GM12892 (cell line): ENCODE data around the gene STK38L.
A peak's percentile ranks its signal among the peaks of the same experiment; 100 is the strongest.

Source experiments
- DNase-seq: peaks from one replicate; pipeline ENCODE4 v3.0.0; 2011; ENCODE audit not compliant: insufficient read length
- FAIRE-seq: peaks from 2 replicates; lab custom pipeline; 2011; peaks lifted over from hg19 to GRCh38; lab: Jason Lieb, UNC
- POLR2A ChIP-seq: IDR thresholded peaks from 2 replicates; pipeline ENCODE4 v1.6.1; 2011; ENCODE audit warnings: low read depth, low read length, control low read depth
- POLR2AphosphoS5 ChIP-seq: IDR thresholded peaks from 2 replicates; pipeline ENCODE4 v1.6.1; 2011; ENCODE audit warnings: low read depth, low read length, control low read depth
- TAF1 ChIP-seq: IDR thresholded peaks from 2 replicates; pipeline ENCODE4 v1.6.1; 2011; ENCODE audit warnings: low read depth, mild to moderate bottlenecking, control low read depth, low read length, borderline replicate concordance

STK38L gene

DNA sequence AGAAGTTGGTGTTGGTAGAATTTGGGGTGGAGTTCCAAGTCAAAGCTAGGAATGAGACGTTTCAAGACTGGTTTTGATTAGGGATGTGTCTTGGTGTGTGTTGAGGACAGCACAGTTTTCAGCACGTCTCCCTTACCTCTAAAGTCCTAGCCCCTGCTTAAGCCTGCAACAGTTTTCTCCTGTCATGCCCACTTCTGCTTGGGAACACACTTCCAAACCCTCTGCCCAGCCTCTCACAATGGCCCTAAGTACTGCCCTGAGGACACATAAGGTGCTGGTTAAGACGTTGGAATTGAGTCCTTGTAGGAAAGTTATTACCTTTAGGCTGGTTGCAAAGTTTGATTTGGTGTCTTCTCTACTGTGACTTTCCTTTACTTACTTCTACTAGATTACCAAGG lies 87.8 kb downstream of the STK38L start:
- FAIRE-seq (peak; percentile 87), DNase-seq (no peak)
- TF ChIP-seq POLR2AphosphoS5 = no peak
- no peak for TF ChIP-seq TAF1
- TF ChIP-seq POLR2A = no peak

DNA sequence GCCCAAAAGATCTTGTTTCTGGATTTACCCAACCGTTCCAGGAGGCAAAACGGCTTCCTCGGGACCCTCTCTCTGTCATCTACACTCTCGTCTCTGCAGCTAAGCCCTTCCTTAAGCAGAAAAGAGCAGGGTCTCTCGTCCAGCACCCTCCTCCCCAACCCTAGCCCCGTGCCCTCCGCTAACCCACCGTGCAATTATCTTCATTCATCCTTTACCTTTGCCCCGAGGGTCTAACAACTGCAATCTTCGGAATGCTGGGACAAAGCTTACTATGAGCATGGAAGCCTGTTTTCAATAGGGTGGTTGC lies 88.3 kb downstream of the STK38L start:
- TF ChIP-seq POLR2AphosphoS5 (peak; percentile 5; the same call in 1 of the 2 replicates), POLR2A (no peak), TAF1 (no peak)
- no peak for DNase-seq
- FAIRE-seq = no peak

DNA sequence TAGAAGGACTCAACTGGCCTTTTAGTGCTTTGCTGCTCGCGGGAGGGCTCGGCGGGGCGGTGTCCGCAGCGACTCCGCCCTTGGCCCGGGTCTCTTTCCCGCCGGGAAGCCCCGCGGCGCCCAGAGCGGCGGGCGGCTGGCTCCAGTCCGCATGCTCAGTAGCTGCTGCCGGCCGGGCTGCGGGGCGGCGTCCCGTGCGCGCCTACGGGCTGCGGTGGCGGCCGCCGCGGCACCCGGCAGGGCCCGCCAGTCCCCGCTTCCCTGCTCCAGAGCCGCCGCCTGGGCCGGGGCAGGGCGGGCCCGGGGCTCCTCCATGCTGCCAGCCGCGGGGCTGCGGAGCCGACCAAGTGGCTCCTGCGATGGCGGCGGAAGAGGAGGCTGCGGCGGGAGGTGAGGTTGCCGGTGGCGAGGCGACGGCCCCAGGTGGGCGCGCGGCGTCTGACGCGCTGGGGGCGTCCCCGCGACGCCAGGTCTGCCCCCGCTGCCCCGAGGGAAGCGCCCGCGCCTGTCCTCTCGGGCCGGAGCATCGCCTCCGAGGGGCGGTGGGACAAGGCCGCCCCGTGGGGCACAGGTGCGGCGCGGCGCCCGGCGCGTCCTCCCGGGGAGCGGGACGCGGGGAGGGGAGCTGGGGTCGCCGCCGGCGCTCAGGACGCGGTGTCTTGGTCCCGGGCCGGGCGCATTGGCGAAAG lies 88.8 kb downstream of the STK38L start, which contains the start of gene BMAL2:
Gene BMAL2 (plus strand): TSS at position 123 of the 689 bp plus-strand sequence. CDS start 237 bp downstream, at position 360.
- FAIRE-seq = peak; percentile 78
- TF ChIP-seq TAF1 (no peak), POLR2A (peak; percentile 60; the same call in 1 of the 2 replicates), POLR2AphosphoS5 (peak; percentile 32; the same call in 1 of the 2 replicates)
- peak; percentile 49 for DNase-seq

DNA sequence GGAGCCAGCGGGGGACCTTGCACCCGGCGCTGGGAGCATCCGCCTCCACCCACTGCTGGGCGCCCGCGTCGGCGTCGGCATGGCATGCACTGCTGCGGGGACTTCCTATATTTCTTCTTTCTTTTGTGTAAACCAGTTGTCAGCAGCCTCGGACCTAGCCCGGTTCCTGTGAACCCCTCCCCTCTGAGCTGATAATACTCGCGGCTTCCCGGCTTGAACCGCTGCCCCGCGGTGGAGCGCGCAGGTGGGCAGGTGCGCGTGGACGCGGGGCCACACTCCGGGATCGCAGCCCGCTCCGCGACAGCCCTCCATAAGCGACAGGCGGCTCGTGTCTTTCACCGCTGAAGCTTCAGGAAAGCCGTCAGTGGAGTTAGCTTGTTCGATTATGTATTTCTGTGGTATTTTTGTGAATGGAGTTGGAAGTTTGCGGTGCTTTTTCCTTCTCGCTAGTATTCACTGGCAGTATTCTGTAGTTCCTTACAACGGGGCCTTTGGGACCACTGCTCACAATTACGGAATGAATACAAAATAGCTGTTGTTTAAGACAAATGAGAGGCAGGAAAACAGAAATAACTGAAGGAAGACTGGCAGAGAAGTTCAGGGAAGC lies 89.4 kb downstream of the STK38L start:
- 0 out of 2 replicates have a peak, but pooled peaks have one; percentile 5 for TF ChIP-seq POLR2AphosphoS5
- no peak for TF ChIP-seq TAF1
- FAIRE-seq (peak; percentile 77), DNase-seq (peak; percentile 34)

DNA sequence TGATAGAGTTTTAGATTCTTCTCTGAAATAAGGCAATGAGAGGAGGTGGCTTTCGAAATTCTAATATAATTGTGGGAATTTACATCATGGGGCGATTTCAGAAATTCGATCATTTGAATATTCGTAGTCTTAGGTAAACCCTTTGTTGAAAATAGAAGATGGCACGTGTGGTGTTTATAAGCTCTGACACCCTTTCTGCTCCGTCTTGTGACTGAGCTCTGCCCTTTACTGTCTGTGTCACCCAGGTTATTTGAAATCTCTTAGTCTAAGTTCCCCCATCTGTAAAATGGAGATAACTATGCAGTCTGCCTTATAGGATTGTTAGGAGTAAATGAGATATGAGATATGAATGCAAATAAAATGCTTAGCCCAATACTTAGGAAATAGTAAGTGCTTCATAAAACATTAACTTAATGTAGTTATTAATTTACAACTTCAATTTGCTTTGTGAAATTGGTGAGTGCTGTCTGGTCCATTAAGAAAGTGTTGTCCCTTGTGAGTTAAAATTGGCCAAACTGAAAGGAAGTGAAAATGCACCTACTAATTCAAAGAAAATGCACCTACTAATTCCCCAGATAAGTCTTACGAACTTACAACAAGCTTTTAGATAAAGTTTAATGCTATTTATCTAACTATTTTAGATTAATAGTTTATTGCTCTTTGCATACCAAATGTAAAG lies 90.1 kb downstream of the STK38L start:
- DNase-seq = no peak
- FAIRE-seq = no peak
- TF ChIP-seq POLR2AphosphoS5 (no peak), TAF1 (no peak), POLR2A (no peak)

DNA sequence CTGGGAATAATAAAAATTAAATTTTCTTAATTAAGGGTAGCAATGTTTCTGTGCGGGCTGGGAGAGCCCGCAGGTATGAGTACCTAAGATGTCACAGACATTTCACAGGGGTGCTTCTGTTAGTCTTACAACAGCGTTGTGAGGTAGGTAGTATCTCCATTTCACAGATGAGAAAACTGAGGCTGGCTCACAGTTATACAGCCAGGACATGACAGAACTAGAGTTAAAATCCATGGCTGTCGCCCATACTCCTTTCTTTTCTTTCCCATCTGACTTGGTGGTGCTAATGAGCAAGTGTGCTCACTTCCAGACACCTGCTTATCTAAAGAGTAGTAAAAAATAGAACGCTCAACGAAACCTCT lies 90.6 kb downstream of the STK38L start:
- no peak for TF ChIP-seq TAF1
- no peak for TF ChIP-seq POLR2A
- no peak for TF ChIP-seq POLR2AphosphoS5
- DNase-seq = no peak
- FAIRE-seq = no peak

DNA sequence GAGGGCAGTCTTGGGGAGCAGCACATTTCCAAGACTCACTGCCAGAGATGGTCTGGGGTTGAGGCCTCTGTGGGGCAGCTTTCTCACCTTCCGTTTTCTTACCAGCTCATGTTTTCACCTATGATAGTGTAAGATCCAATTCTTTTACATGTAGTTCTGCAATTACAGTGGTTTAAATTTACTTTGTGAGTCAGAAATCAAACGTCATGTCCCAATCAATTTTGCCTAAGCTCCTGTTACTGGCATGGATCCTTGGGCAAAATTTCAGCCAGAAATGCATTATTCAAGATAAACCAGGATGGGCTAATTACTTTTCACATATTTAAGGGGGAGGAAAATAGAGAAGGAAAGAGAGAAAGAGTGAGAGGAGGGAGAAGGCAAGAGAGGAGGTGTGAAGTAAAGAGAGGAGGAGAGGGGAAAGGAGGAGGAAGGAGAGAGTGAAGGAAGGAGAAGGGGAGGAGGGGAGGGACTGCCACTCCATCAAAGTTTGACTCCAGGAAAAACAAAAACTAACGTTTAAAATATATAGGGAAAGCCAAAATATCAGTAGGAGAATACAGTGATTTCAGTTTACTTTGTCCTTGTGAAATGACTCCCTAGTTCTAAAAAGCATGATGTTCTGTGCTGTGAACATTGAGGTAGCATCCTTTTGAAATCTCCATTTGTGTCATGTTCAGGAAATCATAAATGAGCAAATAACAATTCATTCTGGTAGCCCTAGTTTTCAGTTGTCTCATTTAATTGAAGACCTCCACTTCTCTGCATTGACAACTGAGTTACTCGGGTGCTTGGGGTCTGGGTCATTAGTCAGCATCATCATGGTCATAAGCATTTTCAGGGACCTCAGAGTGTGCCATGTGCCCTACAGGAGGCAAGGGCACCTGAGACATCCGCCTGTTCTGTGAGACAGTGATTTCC lies 91.5 kb downstream of the STK38L start:
- no peak for TF ChIP-seq POLR2AphosphoS5
- no peak for TF ChIP-seq POLR2A
- no peak for TF ChIP-seq TAF1
- no peak for FAIRE-seq
- no peak for DNase-seq

DNA sequence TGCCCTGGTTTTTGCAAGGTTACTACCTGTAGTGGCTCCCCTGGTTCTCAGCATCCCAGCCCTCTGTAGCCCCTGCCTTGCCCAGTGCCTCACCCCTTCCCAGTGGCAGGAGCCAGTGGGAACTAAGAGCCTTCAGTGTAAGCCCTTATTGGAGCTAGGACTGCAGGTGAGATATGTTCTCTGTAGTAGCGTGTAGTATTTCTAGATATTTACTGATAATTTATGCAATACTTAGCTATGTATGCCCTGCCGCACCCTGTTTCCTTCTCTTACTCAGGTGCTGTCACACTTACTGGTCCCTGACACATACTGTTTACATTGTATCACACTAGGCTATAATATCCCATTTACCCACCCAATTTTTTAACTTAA lies 92.2 kb downstream of the STK38L start:
- FAIRE-seq (no peak), DNase-seq (no peak)
- TF ChIP-seq POLR2A = no peak
- TF ChIP-seq POLR2AphosphoS5 = no peak
- TF ChIP-seq TAF1 = no peak

DNA sequence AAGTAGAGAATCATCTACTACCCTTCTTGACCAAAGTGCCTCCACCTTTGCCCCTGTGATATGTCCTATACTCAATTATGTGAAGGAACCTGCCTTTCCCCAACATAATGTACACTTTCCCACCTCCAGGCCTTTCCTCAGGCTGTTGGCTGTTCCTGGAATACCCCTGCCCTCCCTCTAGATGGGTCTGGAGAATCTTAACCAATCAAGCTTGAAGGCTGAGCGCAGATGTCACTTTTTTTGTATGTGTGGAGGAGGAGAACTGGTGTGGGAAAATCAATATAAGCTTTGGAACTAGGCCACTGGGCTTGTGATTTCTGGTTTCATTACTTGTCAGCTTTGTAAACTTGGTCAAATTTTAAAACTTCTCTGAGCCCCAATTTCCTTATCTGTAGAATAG lies 93.3 kb downstream of the STK38L start:
- no peak for FAIRE-seq
- TF ChIP-seq POLR2AphosphoS5 (no peak), POLR2A (no peak), TAF1 (no peak)
- no peak for DNase-seq

DNA sequence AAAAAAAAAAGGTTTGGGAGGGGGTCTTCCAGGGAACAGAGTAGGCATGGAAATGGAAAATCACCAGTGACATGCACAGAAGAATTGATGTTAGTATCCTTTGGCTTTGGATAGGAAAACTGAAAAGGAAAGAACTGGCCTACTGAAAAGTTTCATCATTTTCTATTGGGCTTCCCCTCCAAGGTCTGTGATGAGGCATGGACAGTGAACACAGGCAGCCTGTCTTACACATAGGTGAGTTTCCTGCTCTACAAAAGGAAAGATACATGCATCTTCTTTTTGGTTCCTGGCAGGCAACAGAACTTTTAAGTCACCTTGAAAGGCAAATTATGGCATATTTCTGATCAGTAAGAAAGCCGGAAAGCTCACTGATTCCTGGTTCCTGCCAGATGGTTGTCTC lies 94.4 kb downstream of the STK38L start:
- peak; percentile 54 for FAIRE-seq

DNA sequence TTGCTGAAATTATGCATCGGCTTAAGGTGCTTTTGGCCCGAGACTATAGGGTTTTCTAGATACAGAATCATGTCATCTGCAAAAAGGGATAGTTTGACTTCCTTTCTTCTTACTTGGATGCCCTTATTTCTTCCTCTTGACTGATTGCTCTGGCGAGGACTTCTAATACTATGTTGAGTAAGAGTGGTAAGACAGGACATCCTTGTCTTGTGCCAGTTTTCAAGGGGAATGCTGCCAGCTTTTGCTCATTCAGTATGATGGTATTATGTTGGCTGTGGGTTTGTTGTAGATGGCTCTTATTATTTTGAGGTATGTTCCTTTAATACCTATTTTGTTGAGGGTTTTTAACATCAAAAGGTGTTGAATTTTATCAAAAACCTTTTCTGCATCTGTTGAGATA lies 96.9 kb downstream of the STK38L start:
- TF ChIP-seq TAF1 = no peak
- TF ChIP-seq POLR2AphosphoS5 = no peak
- no peak for TF ChIP-seq POLR2A
- no peak for FAIRE-seq
- DNase-seq = no peak

More for the DNA sequence above, 94.4 kb downstream of the STK38L start:
- no peak for DNase-seq
- TF ChIP-seq POLR2AphosphoS5 (no peak), TAF1 (no peak), POLR2A (no peak)
